ENCODE measurements around the gene SDR39U1. TPM values are rescaled to one million over a fixed set of nuclear protein-coding genes. Genes with fewer than 3 reads are reported as not detected.

SDR39U1 gene
- total and polyA plus RNA-seq, 5 donors: 74.6 to 128 (median 98.3) TPM

DNA sequence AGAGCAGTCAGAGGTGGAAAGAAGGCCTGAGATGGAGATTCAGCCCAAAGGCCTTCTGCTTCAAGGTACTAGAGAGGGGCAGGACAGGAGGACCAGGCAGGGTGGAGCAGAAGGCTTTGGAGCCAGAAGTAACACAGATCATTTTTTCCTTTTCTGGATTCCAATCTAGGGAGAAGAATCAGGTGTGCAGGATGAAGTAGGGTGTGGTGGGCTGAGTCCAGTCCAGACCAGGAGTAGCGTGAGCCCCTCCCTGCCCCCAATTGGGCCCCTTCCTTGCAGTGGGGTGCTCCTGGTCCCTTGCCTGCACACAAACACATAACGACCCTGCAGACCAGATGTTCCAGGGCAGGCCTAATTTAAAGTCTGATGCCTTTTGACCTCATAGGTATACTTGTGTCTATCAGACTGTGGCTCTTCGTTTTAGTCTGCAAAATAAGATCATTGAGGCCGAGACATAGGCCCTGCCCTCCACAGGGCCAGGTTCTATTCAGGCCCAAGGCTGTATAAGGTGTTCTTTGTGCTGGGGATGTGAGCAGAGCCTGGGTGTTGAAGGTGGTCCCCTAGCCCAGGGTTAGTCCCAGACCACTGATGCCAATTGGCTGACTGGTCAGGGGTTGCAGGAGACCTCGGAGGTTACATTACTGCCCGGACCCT, 44.8 kb downstream of the SDR39U1 start:
- H3K9me3 ChIP-seq (ENCODE audit: control insufficient read depth, low read length): no peaks in the 10 kb centered on the region
- no peaks in the 10 kb centered on the region for H3K27me3 ChIP-seq (ENCODE audit: control insufficient read depth, insufficient read depth)
- no peak for DNase-seq
- WGBS: 39% methylated on average over 6 of the region's 6 CpGs
- peak in 1 of 2 donors; percentile 2 for ATAC-seq
- peaks cover 17% of the 10 kb centered on the region for H3K4me1 ChIP-seq (ENCODE audit: control insufficient read depth, insufficient read depth, low read length)
- intact Hi-C loops (cut with DNase I): no loop called here
- peak overlapping the region; percentile 68 for H3K27ac ChIP-seq (ENCODE audit: low read length)
- no peak overlapping the region for H3K4me3 ChIP-seq (ENCODE audit: low read length)

DNA sequence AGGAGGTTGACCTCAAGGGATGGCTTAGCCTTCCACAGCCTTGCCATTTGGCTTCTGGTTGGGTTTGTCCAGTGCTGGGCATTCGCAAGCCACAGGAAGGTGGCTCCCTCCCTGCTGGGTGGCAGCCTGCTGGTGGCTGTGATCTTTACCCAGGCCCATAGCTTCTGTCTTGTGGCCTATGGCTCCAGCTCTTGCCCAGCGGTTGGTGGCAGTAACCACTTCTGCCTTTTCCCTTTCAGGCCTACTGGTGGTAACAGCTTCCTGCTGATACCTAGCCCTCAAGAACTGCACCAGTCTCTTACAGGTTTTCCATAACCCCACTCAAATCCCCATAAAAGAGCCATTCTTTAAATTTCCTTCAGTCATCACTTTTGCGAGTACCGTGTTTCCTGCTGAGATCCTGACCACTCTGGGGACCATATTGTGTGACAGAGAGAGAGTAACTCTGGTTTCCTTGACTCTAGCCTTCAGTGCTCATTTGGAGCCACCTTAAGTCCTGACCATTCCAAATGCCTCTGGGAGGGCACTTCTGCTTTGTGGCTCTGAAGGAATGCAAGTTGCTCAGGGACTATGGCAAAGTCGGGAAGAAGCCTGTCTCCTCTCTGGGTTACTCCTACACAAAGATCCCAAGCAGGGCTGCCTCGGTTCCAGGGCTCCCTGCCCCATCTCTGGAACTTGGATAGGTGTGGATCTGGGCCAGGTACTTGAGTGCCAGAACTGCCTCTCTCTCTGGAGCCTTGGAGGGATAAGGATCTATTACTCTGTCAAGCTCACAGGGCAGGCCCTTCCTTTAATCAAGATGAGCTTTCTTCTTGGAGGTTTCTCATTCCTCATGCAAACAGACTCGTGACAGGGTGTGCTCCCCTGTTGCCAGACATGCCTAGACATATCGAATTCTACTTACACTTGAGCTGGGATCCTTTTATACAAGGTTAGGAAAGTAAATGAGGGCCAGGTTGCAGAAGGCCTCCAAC, 46.7 kb downstream of the SDR39U1 start:
- H3K4me3 ChIP-seq (ENCODE audit: low read length): no peak overlapping the region

DNA sequence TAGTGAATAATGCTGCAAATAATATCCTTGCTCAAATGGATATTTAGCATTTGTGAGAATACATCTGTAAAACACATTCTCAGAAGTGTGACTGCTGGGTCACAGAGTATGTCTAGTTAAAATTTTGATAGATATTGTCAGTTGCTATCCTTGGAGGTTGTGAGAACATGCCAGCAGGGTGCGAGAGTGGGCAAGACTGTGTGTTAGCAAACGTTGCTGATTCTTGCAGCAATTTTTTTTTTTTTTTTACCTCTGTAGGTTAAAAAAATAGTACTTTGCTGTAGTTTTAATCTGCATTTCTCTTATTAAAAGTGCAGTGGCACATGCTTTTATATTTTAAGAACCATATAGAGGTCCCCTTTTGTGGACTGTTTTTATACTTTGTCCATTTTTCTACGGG, 48.3 kb downstream of the SDR39U1 start:
- intact Hi-C loops (cut with DNase I): no loop called here
- no peak for DNase-seq
- 47% methylated on average over 3 of the region's 3 CpGs for WGBS
- Histone ChIP-seq H3K27me3 (ENCODE audit: control insufficient read depth, insufficient read depth) (no peaks in the 10 kb centered on the region), H3K4me3 (ENCODE audit: low read length) (no peak overlapping the region), H3K4me1 (ENCODE audit: control insufficient read depth, insufficient read depth, low read length) (peaks cover 2% of the 10 kb centered on the region), H3K27ac (ENCODE audit: low read length) (no peak overlapping the region), H3K9me3 (ENCODE audit: control insufficient read depth, low read length) (no peaks in the 10 kb centered on the region)
- ATAC-seq: no peak

More for the DNA sequence above, 46.7 kb downstream of the SDR39U1 start:
- ATAC-seq (no peak), DNase-seq (no peak)
- 63% methylated on average over 8 of the region's 8 CpGs for WGBS
- peaks cover 8% of the 10 kb centered on the region for H3K4me1 ChIP-seq (ENCODE audit: control insufficient read depth, insufficient read depth, low read length)
- H3K27me3 ChIP-seq (ENCODE audit: control insufficient read depth, insufficient read depth): no peaks in the 10 kb centered on the region
- H3K9me3 ChIP-seq (ENCODE audit: control insufficient read depth, low read length): no peaks in the 10 kb centered on the region
- no peak overlapping the region for H3K27ac ChIP-seq (ENCODE audit: low read length)
- intact Hi-C loops (cut with DNase I): no loop called here

DNA sequence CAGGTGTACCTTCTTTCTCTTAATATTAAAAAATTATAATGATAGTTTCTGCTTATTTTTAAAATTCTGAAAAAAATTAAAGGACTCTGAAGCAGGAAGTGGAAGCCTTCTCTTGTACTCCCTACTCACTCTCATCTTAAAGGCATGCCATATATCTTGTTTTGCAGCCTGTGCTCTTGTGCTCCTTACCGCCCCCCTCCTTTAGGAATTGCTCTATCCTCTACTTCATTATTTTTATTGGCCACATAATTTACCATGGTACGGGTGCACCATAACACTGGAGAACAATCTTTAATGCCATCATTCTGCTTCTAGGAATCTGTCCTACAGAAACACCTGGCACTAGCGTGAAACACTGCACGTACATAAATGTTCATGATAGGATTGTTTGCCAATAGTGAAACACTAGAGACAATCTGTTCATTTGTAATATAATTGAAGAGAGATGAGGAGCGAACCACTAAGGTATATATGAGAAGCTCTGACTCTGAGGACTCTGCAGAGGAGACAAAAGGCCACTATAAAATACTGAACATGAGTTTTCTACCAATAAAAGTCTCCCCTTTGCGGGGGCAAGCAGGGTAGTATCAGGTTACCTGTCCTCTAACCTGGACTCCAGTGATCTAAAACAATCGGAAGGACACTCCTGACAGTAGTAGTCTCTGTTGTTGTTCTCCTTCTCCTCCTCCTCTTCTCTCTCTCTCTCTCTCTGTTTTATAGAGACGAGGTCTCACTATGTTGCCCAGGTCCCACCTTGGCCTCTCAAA, 50.1 kb downstream of the SDR39U1 start:
- no peaks in the 10 kb centered on the region for H3K9me3 ChIP-seq (ENCODE audit: control insufficient read depth, low read length)
- no peak overlapping the region for H3K27ac ChIP-seq (ENCODE audit: low read length)
- ATAC-seq: no peak
- intact Hi-C loops (cut with DNase I): no loop called here
- 71% methylated on average over 8 of the region's 8 CpGs for WGBS
- no peaks in the 10 kb centered on the region for H3K27me3 ChIP-seq (ENCODE audit: control insufficient read depth, insufficient read depth)
- no peaks in the 10 kb centered on the region for H3K4me1 ChIP-seq (ENCODE audit: control insufficient read depth, insufficient read depth, low read length)
- no peak for DNase-seq
- H3K4me3 ChIP-seq (ENCODE audit: low read length): no peak overlapping the region

DNA sequence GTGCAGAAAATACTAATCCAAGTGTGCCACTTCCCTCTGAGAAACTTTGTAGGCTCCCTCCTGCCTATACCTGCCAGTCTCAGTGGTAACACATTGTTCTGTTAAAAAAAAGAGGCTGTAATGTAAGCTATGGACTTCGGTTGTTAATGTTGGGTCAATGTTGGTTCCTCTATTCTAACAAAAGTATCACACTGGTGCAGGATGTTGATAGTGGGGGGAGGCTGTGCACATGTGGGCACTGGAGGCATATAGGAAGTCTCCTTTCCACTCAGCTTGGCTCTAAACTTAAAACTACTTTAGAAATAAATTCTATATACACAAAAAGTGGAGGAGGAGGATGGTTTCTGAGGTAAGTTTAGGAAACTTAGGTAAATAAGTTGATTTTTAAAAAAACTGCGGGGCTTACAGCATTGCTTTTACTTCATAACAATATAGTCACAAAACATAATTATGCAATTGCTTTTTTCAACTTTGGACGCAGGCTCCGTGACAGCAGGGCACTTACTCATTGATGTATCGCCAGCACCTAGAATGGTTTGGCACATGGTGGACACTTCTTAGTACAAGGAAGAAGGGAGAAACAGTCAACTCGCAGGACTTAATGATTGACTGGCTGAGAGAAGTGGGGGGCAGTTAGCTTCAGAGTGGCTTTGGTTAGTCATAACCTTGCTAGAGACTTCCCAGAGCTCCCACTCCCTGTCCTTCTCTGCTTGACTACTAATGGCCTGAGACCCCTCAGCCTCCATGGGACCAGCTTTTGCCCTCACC, 51.7 kb downstream of the SDR39U1 start:
- 75% methylated on average over 6 of the region's 6 CpGs for WGBS
- H3K4me3 ChIP-seq (ENCODE audit: low read length): no peak overlapping the region
- DNase-seq: no peak
- H3K27ac ChIP-seq (ENCODE audit: low read length): no peak overlapping the region
- H3K9me3 ChIP-seq (ENCODE audit: control insufficient read depth, low read length): no peaks in the 10 kb centered on the region
- intact Hi-C loops (cut with DNase I): no loop called here
- no peaks in the 10 kb centered on the region for H3K4me1 ChIP-seq (ENCODE audit: control insufficient read depth, insufficient read depth, low read length)
- no peaks in the 10 kb centered on the region for H3K27me3 ChIP-seq (ENCODE audit: control insufficient read depth, insufficient read depth)
- ATAC-seq: no peak

Other genes with a start within 250 kb of the SDR39U1 start
- 10 to 100 TPM; 26.4 to 37.6 (median 30.4) TPM for gene TM9SF1, start 247.3 kb downstream of the SDR39U1 start, total RNA-seq
- 14.8 TPM for gene TM9SF1, start 247.3 kb downstream of the SDR39U1 start, polyA plus RNA-seq
- under 1 TPM in 2 of 4 donors, not detected in 2; 0.18 to 0.37 TPM for gene TSSK4, start 237.1 kb downstream of the SDR39U1 start, total RNA-seq
- gene TSSK4, start 237.1 kb downstream of the SDR39U1 start, polyA plus RNA-seq: not detected
- 10 to 100 TPM; 35.2 to 49.3 (median 39.5) TPM for gene CHMP4A, start 229.3 kb downstream of the SDR39U1 start, total RNA-seq
- 56.3 TPM for gene CHMP4A, start 229.3 kb downstream of the SDR39U1 start, polyA plus RNA-seq
- gene MDP1, start 226.7 kb downstream of the SDR39U1 start, total RNA-seq: 10 to 100 TPM; 15.7 to 21.8 (median 18.8) TPM
- 26.8 TPM for gene MDP1, start 226.7 kb downstream of the SDR39U1 start, polyA plus RNA-seq
- gene NEDD8, start 210.4 kb downstream of the SDR39U1 start, total RNA-seq: 100 to 1,000 TPM; 167 to 190 (median 183) TPM
- gene NEDD8, start 210.4 kb downstream of the SDR39U1 start, polyA plus RNA-seq: 302 TPM
- 10 to 100 TPM; 32.4 to 45.4 (median 34.6) TPM for gene GMPR2, start 209.8 kb downstream of the SDR39U1 start, total RNA-seq
- gene GMPR2, start 209.8 kb downstream of the SDR39U1 start, polyA plus RNA-seq: 30.3 TPM
- gene TINF2, start 200.2 kb downstream of the SDR39U1 start, total RNA-seq: 10 to 100 TPM; 38.9 to 45.9 (median 45.3) TPM
- 23.0 TPM for gene TINF2, start 200.2 kb downstream of the SDR39U1 start, polyA plus RNA-seq
- 1 to 10 TPM in 1 of 4 donors, under 1 TPM in 3; 0.36 to 2.0 (median 0.58) TPM for gene TGM1, start 179.6 kb downstream of the SDR39U1 start, total RNA-seq
- gene TGM1, start 179.6 kb downstream of the SDR39U1 start, polyA plus RNA-seq: 0.16 TPM
- gene RABGGTA, start 171.2 kb downstream of the SDR39U1 start, total RNA-seq: 10 to 100 TPM; 18.1 to 21.4 (median 20.8) TPM
- 20.7 TPM for gene RABGGTA, start 171.2 kb downstream of the SDR39U1 start, polyA plus RNA-seq
- 10 to 100 TPM in 2 of 4 donors, 1 to 10 TPM in 2; 5.9 to 12.0 (median 10.4) TPM for gene DHRS1, start 143.0 kb downstream of the SDR39U1 start, total RNA-seq
- 7.2 TPM for gene DHRS1, start 143.0 kb downstream of the SDR39U1 start, polyA plus RNA-seq
- gene NOP9, start 142.9 kb downstream of the SDR39U1 start, total RNA-seq: 10 to 100 TPM; 19.2 to 20.3 (median 19.6) TPM
- 9.6 TPM for gene NOP9, start 142.9 kb downstream of the SDR39U1 start, polyA plus RNA-seq
- 1 to 10 TPM; 5.8 to 8.5 (median 6.9) TPM for gene CIDEB, start 134.8 kb downstream of the SDR39U1 start, total RNA-seq
- gene CIDEB, start 134.8 kb downstream of the SDR39U1 start, polyA plus RNA-seq: 3.6 TPM
- 1 to 10 TPM; 1.2 to 2.1 (median 1.4) TPM for gene LTB4R2, start 132.6 kb downstream of the SDR39U1 start, total RNA-seq
- 0.66 TPM for gene LTB4R2, start 132.6 kb downstream of the SDR39U1 start, polyA plus RNA-seq
- 1 to 10 TPM; 2.2 to 3.1 (median 2.4) TPM for gene LTB4R, start 131.3 kb downstream of the SDR39U1 start, total RNA-seq
- 1.6 TPM for gene LTB4R, start 131.3 kb downstream of the SDR39U1 start, polyA plus RNA-seq
- gene ADCY4, start 107.7 kb downstream of the SDR39U1 start, total RNA-seq: 10 to 100 TPM; 24.1 to 45.3 (median 32.8) TPM
- 33.4 TPM for gene ADCY4, start 107.7 kb downstream of the SDR39U1 start, polyA plus RNA-seq
- gene RIPK3, start 102.8 kb downstream of the SDR39U1 start, total RNA-seq: 1 to 10 TPM; 2.9 to 7.0 (median 6.4) TPM
- 3.8 TPM for gene RIPK3, start 102.8 kb downstream of the SDR39U1 start, polyA plus RNA-seq
- gene NFATC4, start 74.6 kb downstream of the SDR39U1 start, total RNA-seq: 10 to 100 TPM; 15.7 to 40.0 (median 31.0) TPM
- 25.8 TPM for gene NFATC4, start 74.6 kb downstream of the SDR39U1 start, polyA plus RNA-seq
- gene NYNRIN, start 43.8 kb downstream of the SDR39U1 start, total RNA-seq: 10 to 100 TPM in 2 of 4 donors, 1 to 10 TPM in 2; 9.3 to 12.0 (median 10.5) TPM
- 5.1 TPM for gene NYNRIN, start 43.8 kb downstream of the SDR39U1 start, polyA plus RNA-seq
- gene CBLN3, start 13.1 kb downstream of the SDR39U1 start, total RNA-seq: 1 to 10 TPM; 1.6 to 3.1 (median 2.7) TPM
- gene CBLN3, start 13.1 kb downstream of the SDR39U1 start, polyA plus RNA-seq: 1.3 TPM
- 10 to 100 TPM; 23.4 to 27.7 (median 26.0) TPM for gene KHNYN, start 12.8 kb downstream of the SDR39U1 start, total RNA-seq
- 19.1 TPM for gene KHNYN, start 12.8 kb downstream of the SDR39U1 start, polyA plus RNA-seq
- under 1 TPM in 1 of 4 donors, not detected in 3; 0.76 TPM for gene CMA1, start 65.5 kb upstream of the SDR39U1 start, total RNA-seq
- gene CMA1, start 65.5 kb upstream of the SDR39U1 start, polyA plus RNA-seq: not detected
- gene CTSG, start 133.5 kb upstream of the SDR39U1 start, total RNA-seq: 1 to 10 TPM in 2 of 4 donors, under 1 TPM in 1, not detected in 1; 0.46 to 2.1 (median 1.4) TPM
- not detected for gene CTSG, start 133.5 kb upstream of the SDR39U1 start, polyA plus RNA-seq
- 1 to 10 TPM in 1 of 4 donors, under 1 TPM in 2, not detected in 1; 0.56 to 2.0 (median 0.97) TPM for gene GZMH, start 166.9 kb upstream of the SDR39U1 start, total RNA-seq
- 0.32 TPM for gene GZMH, start 166.9 kb upstream of the SDR39U1 start, polyA plus RNA-seq
- gene GZMB, start 191.4 kb upstream of the SDR39U1 start, total RNA-seq: under 1 TPM in 2 of 4 donors, not detected in 2; 0.38 to 0.71 TPM
- gene GZMB, start 191.4 kb upstream of the SDR39U1 start, polyA plus RNA-seq: 0.95 TPM